GM18867 (cell line): ENCODE data around the gene RDH12.
A peak's percentile ranks its signal among the peaks of the same experiment; 100 is the strongest.
"Not testable (repeated sequence)": the region's sequence is repeated elsewhere in the genome, so short reads cannot be mapped to it uniquely, and the experiment has no call there.

Experiments
- ATAC-seq: cut with Tn5 transposase; IDR thresholded peaks from one replicate; pipeline ENCODE4 v1.9.1; 2021; ENCODE audit warnings: mild to moderate bottlenecking, moderate library complexity; ENCODE audit not compliant: unreplicated experiment

Gene RDH12

DNA sequence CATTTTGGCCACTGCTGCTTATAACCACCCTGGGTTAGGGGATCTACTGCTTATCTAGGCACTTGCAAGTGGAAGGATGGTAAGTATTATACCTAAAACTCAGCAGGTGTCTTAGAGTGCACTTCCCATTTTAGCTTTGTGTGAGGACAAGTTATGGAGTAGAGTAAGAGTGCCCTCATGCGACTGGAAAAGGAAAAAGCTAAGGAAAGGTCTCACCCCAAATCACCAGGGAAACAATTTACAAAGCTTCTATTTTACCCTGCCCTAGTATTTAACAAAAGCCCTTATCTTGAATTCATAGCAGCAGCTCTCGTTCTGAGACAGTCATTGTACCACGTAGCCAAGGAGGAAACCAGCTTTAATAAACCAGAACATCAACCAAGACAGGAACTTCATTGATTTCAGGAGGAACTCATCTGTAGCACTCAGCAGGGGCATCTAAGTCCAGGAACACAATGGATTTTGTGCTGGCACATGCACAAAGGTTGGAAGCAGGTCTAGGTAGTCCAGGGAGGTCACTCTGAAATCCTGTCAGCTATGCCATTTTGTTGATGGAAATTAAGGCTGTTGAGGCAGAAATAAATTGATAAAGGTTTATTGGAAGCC, 2.9 kb downstream of the RDH12 start:
- ATAC-seq: peak; percentile 44

DNA sequence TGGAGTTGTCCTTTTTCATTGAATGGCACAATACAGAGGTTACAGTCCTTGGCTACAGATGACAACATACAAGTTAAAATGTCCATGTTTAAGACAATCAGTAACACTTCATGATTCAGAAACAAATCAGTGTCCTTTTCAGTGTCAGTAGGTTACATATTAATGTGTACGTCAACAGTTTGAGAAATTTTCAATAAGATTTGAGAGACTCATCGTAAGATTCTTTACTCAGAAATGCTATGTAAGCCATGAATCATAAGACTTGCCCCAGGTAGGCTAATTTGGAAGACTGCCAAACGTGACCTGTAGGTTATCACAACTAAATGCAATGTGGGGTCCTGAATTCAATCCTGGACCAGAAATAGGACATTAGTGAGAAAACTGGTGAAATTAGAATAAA, 3.5 kb downstream of the RDH12 start:
- no peak for ATAC-seq

DNA sequence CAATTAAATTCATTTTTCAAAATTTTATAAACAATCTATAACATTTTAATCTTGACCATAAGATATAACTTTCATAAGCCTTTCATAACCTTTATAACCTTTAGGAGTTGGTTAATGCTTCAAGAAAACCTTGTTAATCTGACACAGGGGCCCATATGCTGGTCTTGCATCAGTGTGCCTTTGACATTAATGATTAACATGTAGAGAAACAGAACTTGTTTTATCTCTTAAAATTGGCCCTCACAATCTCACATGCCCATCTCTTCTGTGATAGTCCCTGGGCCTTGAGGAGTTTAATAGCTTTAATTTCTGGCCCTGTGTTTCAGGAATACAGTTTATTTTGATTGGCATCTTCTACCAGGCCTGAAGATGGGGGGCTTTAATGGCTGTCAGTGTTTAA, 7.7 kb downstream of the RDH12 start:
- ATAC-seq: not testable (repeated sequence)

DNA sequence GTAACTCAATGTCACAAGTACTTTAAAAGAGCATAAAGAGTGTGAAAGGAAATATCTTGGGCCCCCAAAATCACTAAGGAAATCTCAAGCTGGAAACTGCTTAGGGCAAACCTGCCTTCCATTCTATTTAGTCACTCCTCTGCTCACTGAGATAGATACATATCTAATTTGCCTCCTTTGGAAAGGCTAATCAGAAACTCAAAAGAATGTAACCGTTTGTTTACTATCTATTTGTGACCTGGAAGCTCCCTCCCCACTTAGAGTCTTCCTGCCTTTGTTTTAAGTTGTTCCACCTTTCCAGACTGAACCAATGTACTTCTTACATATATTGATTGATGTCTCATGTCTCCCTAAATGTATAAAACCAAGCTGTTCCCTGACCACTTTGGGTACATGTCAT, 8.1 kb downstream of the RDH12 start:
- ATAC-seq: not testable (repeated sequence)

DNA sequence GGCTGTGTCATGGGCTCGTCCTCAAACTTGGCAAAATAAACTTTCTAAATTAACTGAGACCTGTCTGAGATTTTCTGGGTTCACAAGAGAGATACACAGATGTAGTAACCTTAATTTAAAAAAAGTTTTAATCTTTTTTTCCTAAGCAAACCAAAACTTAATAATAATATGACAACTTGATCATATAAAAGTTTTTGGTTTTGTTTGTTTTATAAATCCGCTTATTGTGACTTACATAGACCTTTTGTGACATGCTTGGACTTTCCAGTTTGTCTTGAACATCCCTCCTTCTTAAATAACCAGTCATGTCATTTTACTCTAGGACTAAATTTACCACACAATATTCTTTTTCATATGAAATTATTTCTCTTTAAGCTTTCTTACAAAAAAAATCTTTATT, 8.5 kb downstream of the RDH12 start:
- ATAC-seq: no peak

DNA sequence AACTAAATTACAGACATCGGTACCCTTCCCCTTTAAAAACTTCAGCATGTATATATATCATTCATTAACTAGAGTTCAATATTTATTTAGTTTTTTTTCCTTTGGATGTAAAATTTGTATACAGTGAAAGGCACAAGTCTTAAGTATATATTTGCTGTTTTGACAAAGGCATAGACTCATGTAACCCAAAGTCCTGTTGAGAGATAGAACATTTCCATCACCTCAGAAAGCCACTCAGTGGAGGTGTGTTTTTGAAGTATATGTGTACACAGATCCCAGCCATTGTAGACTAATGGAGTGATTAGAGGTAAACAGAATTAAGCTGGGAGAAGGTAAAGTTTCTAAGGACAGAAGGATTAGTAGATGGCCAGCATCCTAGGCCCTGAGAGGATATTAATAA, 15.4 kb downstream of the RDH12 start:
- ATAC-seq: no peak

DNA sequence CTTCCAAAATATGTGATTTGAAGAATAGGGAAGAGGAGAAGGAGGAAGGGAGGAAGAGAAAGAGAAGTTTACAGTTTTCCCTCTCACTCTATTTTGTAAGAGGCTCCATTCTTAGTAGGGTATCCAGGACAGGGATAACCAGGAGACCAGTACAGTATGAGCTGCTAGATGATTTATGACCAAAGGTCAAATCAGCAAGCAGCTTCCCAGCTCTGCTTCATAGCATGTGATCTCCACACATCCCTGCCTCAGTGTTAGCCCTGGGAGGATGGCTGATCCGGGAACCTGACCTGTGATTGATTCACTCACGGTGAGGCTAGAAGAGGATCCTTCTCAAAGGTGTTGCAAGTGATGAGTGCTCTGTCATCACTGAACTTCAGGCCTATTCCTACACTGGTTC, 16.6 kb downstream of the RDH12 start:
- ATAC-seq: no peak

DNA sequence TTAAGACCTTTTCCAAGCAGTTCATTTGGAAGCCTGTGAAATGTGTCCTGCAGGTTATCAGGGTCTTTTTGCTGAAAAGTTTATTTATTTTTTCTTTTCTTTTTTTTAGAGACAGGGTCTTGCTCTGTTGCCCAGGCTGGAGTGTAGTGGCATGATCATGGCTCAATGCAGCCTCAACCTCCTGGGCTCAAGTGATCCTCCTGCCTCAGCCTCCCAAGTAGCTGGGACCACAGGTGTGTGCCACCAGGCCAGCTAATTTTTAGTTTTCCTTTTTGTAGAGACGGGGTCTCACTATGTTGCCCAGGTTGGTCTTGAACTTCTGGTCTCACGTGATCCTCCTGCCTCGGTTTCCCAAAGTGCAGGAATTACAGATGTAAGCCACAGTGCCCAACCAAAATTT, 17.7 kb downstream of the RDH12 start:
- ATAC-seq: not testable (repeated sequence)

DNA sequence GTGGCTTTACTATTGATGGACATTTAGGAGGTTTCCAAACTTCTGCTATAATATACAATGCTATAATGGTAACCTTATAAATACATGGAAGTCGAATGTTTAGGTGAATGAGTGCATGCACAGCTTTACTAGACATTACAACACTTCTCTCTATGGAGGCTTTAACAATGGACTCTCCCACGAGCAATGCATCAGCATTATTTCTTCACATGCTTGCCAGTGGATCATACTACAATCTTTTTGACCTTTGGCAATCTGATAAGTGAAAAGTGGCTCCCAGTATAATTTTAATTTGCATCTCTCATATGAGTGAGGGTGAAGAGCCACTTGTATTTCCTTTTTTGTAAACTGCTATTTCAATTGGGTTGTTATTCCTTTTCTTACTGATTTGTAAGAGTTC, 18.2 kb downstream of the RDH12 start:
- no peak for ATAC-seq

DNA sequence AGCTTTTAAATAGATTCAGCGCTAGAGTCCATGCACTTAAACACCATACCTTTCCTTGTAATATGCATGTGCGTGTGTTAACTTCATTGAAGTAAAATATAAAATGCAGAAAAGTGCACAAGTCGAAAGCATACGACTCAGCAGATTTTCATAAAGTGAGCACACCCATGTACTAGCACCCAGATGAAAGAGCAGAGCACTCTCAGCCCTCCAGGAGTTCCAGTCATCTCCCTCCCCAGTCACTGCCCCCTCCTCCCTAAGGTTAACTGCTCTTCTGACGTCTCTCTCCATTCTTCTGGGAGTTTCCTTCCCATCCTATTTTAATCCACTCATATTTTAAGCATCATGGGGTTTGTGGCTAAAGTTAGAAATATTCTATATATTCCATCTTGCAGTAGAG, 20.2 kb downstream of the RDH12 start:
- no peak for ATAC-seq

DNA sequence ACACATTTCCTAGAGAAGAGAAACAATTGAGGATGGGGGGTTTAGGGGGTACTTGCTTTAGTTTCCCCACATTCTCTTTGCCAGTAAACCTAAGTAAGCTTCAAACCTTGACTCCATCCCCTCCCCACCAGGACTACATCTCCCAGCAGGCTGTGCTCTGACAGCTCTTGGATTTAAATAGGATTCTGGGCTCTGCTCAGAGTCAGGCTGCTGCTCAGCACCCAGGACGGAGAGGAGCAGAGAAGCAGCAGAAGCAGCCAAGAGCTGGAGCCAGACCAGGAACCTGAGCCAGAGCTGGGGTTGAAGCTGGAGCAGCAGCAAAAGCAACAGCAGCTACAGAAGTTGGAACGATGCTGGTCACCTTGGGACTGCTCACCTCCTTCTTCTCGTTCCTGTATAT, 20.6 kb downstream of the RDH12 start:
- no peak for ATAC-seq

DNA sequence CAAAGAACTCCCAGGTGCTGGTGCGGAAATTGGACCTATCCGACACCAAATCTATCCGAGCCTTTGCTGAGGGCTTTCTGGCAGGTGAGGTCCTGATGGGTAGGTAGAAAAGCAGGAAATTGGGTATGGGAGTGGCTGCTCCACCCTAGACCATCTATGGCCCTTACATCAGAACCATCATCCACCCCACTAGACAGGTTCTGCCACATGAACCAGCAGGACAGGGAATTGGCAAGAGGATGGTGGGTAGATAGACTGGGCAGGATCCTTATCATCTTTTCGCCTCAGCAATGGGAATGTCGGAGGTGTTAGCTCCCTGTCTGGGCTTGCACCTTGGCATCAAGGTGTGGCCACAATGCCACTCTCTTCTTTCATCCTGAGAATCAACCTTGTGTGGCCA, 23.5 kb downstream of the RDH12 start:
- ATAC-seq: no peak

DNA sequence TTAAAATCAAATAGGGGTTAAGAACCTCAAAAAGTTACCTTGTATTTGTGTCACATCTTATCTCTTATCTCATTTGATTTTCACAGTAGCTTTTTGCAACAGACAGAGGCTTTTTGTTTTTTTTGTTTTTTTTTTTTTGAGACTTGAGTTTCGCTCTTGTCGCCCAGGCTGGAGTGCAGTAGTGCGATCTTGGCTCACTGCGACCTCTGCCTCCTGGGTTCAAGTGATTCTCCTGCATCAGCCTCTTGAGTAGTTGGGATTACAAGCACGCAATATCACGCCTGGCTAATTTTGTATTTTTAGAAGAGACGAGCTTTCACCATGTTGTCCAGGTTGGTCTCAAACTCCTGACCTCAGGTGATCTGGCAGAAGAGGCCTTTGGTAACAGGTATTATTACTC, 25.7 kb downstream of the RDH12 start:
- ATAC-seq: no peak

DNA sequence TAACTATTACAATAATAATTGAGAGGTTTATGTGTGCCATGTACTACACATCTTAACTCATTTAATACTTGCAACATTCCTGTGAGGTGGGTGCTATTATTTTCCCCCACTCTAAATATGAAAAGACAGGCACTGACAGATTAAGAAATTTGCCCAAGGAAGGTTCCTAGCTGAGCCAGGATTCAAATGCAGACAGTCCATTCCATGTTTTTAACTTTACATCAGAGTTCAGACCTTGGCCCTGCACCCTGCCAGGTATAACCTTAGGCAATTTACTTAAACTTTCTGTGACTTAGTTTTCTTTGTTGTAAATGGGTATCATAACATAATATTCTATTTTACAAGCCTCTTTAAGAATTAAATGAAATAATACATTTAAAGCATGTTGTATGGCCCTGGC, 26.6 kb downstream of the RDH12 start:
- ATAC-seq: no peak

DNA sequence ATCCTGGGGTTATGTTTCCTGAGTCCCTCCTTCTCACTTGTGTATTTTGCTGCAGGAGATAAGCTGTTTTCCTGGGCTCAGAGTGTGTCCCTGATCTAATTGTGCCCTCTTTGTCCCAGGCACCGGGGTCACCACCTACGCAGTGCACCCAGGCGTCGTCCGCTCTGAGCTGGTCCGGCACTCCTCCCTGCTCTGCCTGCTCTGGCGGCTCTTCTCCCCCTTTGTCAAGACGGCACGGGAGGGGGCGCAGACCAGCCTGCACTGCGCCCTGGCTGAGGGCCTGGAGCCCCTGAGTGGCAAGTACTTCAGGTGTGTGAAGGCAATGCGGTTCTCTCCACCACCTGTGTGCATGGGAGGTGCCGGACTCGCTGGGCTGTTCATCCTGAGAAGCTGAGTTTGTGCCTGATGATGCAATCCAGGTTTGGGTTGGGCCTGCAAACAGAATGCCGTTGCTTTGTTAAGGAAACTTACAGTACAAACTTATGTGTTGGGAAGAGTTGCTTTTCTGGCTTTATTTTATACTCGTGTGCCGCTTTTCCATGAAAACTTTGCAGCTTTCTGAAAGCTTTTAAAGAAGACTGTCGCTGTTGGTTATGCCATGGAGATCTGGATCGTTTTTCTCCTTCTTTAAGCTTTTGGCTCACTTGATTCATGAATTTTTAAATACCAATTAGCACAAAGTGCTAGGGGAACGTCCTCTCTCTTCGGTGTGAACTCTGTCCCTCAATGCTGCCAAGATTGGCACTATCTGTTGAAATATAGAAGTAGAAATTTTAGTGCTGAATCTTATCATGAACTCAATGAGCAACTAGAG, 27.6 kb downstream of the RDH12 start:
- ATAC-seq: no peak

DNA sequence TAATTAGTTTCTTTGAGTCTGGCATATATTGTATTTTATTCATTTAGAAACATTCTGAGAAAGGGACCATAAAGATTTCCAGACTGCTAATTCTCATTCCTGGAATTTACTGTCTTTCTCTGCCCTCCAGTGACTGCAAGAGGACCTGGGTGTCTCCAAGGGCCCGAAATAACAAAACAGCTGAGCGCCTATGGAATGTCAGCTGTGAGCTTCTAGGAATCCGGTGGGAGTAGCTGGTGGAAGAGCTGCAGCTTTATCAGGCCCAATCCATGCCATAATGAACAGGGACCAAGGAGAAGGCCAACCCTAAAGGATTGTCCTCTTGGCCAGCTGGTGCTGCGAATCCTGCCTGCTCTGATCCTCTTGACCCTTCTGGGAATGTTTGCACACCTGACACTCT, 31.9 kb downstream of the RDH12 start:
- no peak for ATAC-seq

DNA sequence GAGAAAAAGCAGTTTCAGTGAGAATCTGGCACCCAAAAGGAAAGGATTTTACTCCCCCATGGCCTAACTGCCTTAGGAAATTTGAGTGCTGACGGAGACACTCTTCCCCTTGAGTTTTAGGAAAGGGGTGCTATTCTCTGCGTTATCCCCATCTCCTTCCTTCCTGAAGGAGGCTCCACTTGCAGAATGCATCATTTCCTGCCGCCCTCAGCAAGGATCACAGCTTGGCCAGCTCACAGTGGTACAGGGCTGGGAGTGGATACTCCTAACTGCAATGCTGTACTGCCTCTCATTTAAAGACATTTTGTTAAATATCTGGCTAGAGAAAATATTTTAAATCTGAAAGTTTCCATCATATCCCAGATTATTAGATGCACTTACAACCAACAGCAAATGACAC, 33.0 kb downstream of the RDH12 start:
- no peak for ATAC-seq

DNA sequence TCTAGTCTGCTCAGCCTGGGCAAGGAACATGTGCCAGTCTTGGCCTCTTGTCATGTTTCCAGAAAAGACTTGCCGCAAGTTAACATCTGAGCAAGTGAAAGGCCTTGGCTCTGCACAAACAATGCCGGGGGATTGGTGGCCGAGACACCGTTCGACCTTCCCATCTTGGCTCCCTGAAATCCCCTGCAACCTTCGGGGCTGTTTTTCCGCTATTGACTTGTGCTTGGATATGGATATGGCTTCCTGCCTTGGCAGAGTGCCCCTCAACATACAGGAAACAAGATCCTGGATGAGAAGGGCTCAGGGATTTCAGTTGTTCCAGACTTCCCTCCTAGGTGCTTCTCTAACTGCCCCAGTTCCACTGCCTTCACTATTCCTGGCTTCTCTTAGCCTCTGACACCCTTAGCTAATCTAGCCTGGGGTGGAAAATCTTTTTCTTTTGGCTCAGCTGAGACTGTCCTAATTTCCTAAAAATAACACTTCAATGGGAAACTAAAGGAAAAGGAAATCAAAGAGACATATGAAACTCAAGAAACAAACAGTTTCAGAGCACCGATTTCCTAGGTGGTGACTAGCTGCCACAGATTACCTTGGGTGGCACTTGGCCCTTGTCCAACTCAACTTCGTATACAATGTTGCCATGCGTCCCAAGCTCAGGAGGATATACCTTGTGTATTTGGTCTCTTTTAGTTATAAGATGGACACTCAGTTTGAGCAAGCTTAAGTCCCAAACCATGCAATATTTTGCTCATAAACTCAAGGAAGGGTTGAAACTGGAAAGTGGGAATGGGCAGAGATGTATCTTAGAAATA, 33.9 kb downstream of the RDH12 start:
- no peak for ATAC-seq

DNA sequence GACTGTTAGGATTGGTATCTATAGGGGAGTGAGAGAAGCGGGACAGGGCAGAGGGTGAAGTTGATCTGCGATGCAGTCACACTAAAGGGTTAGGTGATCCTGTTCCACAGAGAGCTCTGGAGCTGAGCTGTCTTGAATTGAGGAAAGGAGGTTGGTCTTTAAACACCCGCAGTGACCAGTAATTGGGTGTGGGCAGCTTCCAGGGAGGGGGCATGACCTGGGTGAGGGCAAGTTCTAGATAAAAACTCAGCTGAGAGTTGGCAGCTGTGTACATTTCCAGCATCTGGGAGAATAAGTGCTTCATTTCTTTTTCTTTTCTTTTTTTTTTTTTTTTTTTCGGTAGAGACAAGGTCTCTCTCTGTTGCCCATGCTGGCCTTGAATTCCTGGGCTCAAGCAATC, 35.1 kb downstream of the RDH12 start:
- ATAC-seq: no peak

DNA sequence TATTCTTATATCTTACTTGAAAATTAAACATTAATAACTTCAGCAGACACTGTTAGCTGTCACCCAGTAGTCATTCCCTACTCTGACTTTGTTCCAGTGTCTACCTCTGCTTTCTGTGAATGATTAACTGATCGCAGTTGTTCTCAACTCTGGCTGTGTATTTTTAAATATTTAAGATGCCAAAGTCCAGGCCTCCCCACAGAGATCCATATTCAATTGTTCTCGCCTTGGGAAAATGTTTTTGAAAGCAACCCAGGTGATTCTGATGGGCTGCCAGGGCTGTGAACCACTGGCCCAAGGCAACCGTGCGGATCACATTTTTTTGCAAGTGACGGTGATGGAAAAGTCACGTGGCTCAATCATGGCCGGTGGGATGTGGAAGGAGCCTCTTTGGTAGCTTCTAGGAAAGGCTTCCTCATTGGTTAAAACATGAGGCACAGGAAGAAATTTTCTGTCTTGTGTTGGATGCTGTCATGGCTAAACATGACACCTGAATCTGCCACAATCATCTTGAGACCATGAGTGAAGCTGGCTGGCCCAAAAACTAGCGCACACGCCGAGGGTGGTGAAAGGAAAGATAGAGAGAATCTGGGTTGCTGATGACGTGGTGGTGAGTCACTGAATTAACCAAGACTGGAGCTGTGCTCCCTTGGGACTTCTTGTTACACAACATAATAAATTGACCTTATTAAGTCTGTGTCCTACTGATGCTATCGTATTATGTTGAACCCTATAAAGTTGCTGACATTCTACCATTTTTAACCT, 37.2 kb downstream of the RDH12 start:
- no peak for ATAC-seq

DNA sequence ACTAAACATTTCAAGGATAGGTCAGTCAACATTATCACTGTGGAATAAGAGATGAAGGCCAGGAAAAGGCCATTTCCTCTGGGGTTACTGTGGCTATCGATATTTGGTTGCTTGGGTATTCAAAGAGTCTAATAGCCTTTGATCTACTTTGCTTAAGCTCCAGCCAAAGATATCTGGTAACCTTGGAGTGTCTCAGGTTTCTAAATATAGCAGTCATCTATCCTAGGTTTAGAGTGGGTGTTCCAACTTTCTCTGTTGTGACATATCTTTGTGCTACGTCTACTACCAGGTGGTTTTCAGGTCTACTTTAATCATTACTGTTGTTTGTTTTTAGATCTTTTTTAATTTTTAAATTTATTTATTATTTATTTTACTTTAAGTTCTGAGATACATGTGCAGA, 42.4 kb downstream of the RDH12 start:
- no peak for ATAC-seq
